ENCODE results near the gene CDC42SE1. TPM values are rescaled to one million over a fixed set of nuclear protein-coding genes. Genes with fewer than 3 reads are reported as not detected.
A peak's percentile ranks its signal among the peaks of the same experiment; 100 is the strongest.

Gene CDC42SE1
- total and polyA plus RNA-seq, 9 of the 15 experiments (the other 6 are each of a cell fraction or from before 2014, with no cell fraction given), result 78.1 to 189 (median 114) TPM

DNA sequence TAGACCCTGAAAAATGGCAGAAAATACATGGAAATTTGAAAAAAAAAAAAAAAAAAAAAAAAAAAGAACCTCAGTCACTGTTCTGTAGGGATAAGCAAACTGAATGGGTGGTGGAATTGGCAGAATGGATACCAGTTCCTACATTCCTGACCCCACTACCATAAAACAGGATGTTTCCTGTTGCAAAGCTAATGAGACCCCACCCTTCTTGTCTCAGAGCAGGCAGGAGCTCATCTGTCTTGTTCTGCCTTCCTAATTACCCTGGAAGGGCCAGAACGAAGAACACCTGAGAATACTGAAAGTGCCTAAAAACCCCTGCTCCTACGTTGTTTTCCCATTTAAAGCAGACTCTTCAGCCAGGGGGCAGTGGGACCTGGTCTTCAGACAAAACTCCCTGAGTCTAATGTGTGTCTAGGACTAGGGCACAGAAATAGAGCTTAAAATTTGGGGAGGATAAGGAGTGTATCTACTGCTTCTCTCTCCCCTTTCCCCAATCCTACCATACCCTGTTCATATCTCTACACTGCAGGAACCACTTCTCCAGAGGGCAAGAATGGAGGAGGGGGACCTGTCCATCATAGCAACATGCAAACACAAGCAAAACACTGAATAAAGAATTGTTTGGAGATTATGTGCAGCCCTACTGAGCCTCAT lies 7.9 kb downstream of the CDC42SE1 start (continued):
- TF ChIP-seq, protein P1, sequence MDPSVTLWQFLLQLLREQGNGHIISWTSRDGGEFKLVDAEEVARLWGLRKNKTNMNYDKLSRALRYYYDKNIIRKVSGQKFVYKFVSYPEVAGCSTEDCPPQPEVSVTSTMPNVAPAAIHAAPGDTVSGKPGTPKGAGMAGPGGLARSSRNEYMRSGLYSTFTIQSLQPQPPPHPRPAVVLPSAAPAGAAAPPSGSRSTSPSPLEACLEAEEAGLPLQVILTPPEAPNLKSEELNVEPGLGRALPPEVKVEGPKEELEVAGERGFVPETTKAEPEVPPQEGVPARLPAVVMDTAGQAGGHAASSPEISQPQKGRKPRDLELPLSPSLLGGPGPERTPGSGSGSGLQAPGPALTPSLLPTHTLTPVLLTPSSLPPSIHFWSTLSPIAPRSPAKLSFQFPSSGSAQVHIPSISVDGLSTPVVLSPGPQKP (CRISPR knock-in tag; IDR thresholded peaks at IDR 0.05), result no peak
- TF ChIP-seq PCBP2 (IDR thresholded peaks at IDR 0.05; ENCODE audit: low read depth, low read length, poor library complexity, severe bottlenecking) (no peak), PTTG1 (tag; IDR thresholded peaks at IDR 0.05; ENCODE audit: low read depth) (no peak), TAF7 (tag; IDR thresholded peaks at IDR 0.05) (no peak), ZNF232 (CRISPR knock-in tag; IDR thresholded peaks at IDR 0.05) (no peak), FOXK1 (CRISPR knock-in tag; IDR thresholded peaks at IDR 0.05; ENCODE audit: borderline replicate concordance) (no peak), FIP1L1 (IDR thresholded peaks at IDR 0.05; ENCODE audit: low read depth, low read length, poor library complexity, severe bottlenecking) (no peak), CCNT2 (IDR thresholded peaks at IDR 0.05; ENCODE audit: borderline replicate concordance, extremely low read depth, insufficient read length, low read depth, low read length) (no peak), RBM39 (optimal IDR thresholded peaks at IDR 0.05; ENCODE audit: low read depth, low read length) (no peak), PCBP1 (IDR thresholded peaks at IDR 0.05; ENCODE audit: low read depth, low read length, poor library complexity, severe bottlenecking) (no peak), ZNF766 (CRISPR knock-in tag; conservative IDR thresholded peaks at IDR 0.05) (no peak), NCOR1 (IDR thresholded peaks at IDR 0.05) (peak; percentile 65), BCL6 (CRISPR knock-in tag; IDR thresholded peaks at IDR 0.05) (no peak), SMAD3 (CRISPR knock-in tag; conservative IDR thresholded peaks at IDR 0.05) (no peak), SMAD4 (CRISPR knock-in tag; conservative IDR thresholded peaks at IDR 0.05) (no peak), SRSF9 (IDR thresholded peaks at IDR 0.05; ENCODE audit: borderline replicate concordance, low read depth, low read length) (no peak), SAFB2 (IDR thresholded peaks at IDR 0.05; ENCODE audit: borderline replicate concordance, low read depth, low read length, severe bottlenecking) (no peak), CREBBP (IDR thresholded peaks at IDR 0.05; ENCODE audit: low read depth, low read length) (no peak)
- TF ChIP-seq, protein P2, sequence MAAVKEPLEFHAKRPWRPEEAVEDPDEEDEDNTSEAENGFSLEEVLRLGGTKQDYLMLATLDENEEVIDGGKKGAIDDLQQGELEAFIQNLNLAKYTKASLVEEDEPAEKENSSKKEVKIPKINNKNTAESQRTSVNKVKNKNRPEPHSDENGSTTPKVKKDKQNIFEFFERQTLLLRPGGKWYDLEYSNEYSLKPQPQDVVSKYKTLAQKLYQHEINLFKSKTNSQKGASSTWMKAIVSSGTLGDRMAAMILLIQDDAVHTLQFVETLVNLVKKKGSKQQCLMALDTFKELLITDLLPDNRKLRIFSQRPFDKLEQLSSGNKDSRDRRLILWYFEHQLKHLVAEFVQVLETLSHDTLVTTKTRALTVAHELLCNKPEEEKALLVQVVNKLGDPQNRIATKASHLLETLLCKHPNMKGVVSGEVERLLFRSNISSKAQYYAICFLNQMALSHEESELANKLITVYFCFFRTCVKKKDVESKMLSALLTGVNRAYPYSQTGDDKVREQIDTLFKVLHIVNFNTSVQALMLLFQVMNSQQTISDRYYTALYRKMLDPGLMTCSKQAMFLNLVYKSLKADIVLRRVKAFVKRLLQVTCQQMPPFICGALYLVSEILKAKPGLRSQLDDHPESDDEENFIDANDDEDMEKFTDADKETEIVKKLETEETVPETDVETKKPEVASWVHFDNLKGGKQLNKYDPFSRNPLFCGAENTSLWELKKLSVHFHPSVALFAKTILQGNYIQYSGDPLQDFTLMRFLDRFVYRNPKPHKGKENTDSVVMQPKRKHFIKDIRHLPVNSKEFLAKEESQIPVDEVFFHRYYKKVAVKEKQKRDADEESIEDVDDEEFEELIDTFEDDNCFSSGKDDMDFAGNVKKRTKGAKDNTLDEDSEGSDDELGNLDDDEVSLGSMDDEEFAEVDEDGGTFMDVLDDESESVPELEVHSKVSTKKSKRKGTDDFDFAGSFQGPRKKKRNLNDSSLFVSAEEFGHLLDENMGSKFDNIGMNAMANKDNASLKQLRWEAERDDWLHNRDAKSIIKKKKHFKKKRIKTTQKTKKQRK (IDR thresholded peaks at IDR 0.05; ENCODE audit: borderline replicate concordance, low read depth, low read length), result no peak
- TF ChIP-seq, protein P3, sequence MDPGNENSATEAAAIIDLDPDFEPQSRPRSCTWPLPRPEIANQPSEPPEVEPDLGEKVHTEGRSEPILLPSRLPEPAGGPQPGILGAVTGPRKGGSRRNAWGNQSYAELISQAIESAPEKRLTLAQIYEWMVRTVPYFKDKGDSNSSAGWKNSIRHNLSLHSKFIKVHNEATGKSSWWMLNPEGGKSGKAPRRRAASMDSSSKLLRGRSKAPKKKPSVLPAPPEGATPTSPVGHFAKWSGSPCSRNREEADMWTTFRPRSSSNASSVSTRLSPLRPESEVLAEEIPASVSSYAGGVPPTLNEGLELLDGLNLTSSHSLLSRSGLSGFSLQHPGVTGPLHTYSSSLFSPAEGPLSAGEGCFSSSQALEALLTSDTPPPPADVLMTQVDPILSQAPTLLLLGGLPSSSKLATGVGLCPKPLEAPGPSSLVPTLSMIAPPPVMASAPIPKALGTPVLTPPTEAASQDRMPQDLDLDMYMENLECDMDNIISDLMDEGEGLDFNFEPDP (CRISPR knock-in tag; IDR thresholded peaks at IDR 0.05), result no peak
- TF ChIP-seq, protein P4, sequence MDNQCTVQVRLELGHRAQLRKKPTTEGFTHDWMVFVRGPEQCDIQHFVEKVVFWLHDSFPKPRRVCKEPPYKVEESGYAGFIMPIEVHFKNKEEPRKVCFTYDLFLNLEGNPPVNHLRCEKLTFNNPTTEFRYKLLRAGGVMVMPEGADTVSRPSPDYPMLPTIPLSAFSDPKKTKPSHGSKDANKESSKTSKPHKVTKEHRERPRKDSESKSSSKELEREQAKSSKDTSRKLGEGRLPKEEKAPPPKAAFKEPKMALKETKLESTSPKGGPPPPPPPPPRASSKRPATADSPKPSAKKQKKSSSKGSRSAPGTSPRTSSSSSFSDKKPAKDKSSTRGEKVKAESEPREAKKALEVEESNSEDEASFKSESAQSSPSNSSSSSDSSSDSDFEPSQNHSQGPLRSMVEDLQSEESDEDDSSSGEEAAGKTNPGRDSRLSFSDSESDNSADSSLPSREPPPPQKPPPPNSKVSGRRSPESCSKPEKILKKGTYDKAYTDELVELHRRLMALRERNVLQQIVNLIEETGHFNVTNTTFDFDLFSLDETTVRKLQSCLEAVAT (IDR thresholded peaks at IDR 0.05), result no peak

All from K562 (cell line).